Gastrocnemius medialis (tissue), 4 donors: ENCODE measurements around the gene RPS25. TPM values are rescaled to one million over a fixed set of nuclear protein-coding genes. Genes with fewer than 3 reads are reported as not detected.

Experiments
- ATAC-seq, 2 donors: fragments of 150-250 bp; one replicate each; pipeline ENCODE4 v1.9.1; 2016
- DNase-seq, 2 donors: peaks; one replicate each; pipeline ENCODE4 v3.0.0-alpha.2; 2019
- H3K27ac ChIP-seq, 4 donors: fragments of 200-600 bp; sonication (generic); 1 replicate in 1 of 4; 2 replicates in 3 of 4; pipeline ENCODE4 v1.5.1; 2016 to 2018; ENCODE audit warnings: mild to moderate bottlenecking in 2 of 4, moderate library complexity in 1 of 4
- H3K27me3 ChIP-seq, 3 donors: fragments of 200-600 bp; sonication (generic) in 2 of 3; 1 replicate in 1 of 3; 2 replicates in 2 of 3; pipeline versions ENCODE4 v1.5.1 to v1.6.0; 2016 to 2019; ENCODE audit warnings: mild to moderate bottlenecking in 1 of 3, moderate library complexity in 1 of 3
- H3K36me3 ChIP-seq, 2 donors: fragments of 200-600 bp; sonication (generic) in 1 of 2; one replicate each; pipeline ENCODE4 v1.5.1; 2017 to 2018
- H3K4me1 ChIP-seq, 2 donors: fragments of 200-600 bp; sonication (generic) in 1 of 2; one replicate each; pipeline ENCODE4 v1.5.1; 2016 to 2017; ENCODE audit warnings: mild to moderate bottlenecking in 2 of 2
- H3K4me3 ChIP-seq, 4 donors: fragments of 200-600 bp; sonication (generic) in 3 of 4; 1 replicate in 1 of 4; 2 replicates in 3 of 4; pipeline ENCODE4 v1.5.1; 2016 to 2019; ENCODE audit warnings: mild to moderate bottlenecking in 2 of 4
- H3K9me3 ChIP-seq, 3 donors: fragments of 200-600 bp; sonication (generic) in 2 of 3; 1 replicate in 1 of 3; 2 replicates in 2 of 3; pipeline ENCODE4 v1.5.1; 2016 to 2019
- CTCF ChIP-seq, 5 experiments: fragments of 450-650 bp in 3 of 5; fragments of 200-600 bp in 2 of 5; sonication (generic) in 2 of 5; IDR thresholded peaks in 4 of 5; conservative IDR thresholded peaks in 1 of 5; 1 replicate in 4 of 5; 2 replicates in 1 of 5; pipeline ENCODE4 v1.5.1; 2016 to 2019; ENCODE audit warnings: antibody characterized with exemption in 5 of 5, mild to moderate bottlenecking in 3 of 5, moderate library complexity in 3 of 5
- POLR2A ChIP-seq, 2 donors: fragments of 450-650 bp; IDR thresholded peaks; one replicate each; pipeline ENCODE4 v1.6.1; 2017; ENCODE audit warnings: antibody characterized with exemption in 2 of 2, mild to moderate bottlenecking in 2 of 2, moderate library complexity in 2 of 2
- in situ Hi-C, 4 donors: fragments of 200-750 bp; cut with MboI; loops; one replicate each; pipeline versions ENCODE4 v1.15.0 to v1.8.0; 2017; ENCODE audit warnings: low sequenced_read_pairs in 4 of 4
- intact Hi-C: fragments of 100-400 bp; cut with DNase I; formaldehyde crosslinking; loops from one replicate; pipeline ENCODE4 v1.15.1; 2023; ENCODE audit warnings: low total_unique reads
- total RNA-seq, 4 donors: library from RNA; depleted of rRNA; stranded (reverse); fragments of >200 nt; gene quantifications; one replicate each; pipeline versions ENCODE4 v1.1.0 to v1.2.3, GENCODE V29; 2016

RPS25 gene
- total RNA-seq, 4 donors from 2014 or later: 1,700 to 2,567 (median 1,849) TPM

GRCh38 chr11:119029069-119029339 is 10.9 kb upstream of the RPS25 start:
- no peaks in the 10 kb centered on the region for H3K27me3 ChIP-seq
- H3K4me3 ChIP-seq: peak overlapping the region; percentile 33 to 94 (median 87)
- H3K4me1 ChIP-seq: peaks cover 63 to 64% of the 10 kb centered on the region in 2 donors
- TF ChIP-seq POLR2A (IDR thresholded peaks at IDR 0.05) (no peak), CTCF (IDR thresholded peaks at IDR 0.05 in 4 of 5, conservative IDR thresholded peaks at IDR 0.05 in 1 of 5) (no peak)
- in situ Hi-C loops (no loop called here), intact Hi-C loops (no loop called here)
- peaks cover 0 to 17% of the 10 kb centered on the region in 2 donors for H3K36me3 ChIP-seq
- H3K27ac ChIP-seq: peak overlapping the region; percentile 92 to 98 (median 94)
- H3K9me3 ChIP-seq: no peaks in the 10 kb centered on the region
- DNase-seq (no peak), ATAC-seq (no peak)

- peak overlapping the region; percentile 92 to 98 (median 94) for H3K27ac ChIP-seq
- intact Hi-C loops (no loop called here), in situ Hi-C loops (no loop called here)
- TF ChIP-seq POLR2A (IDR thresholded peaks at IDR 0.05): no peak
- no peak for TF ChIP-seq CTCF (IDR thresholded peaks at IDR 0.05 in 4 of 5, conservative IDR thresholded peaks at IDR 0.05 in 1 of 5)
- H3K36me3 ChIP-seq: peaks cover 0 to 22% of the 10 kb centered on the region in 2 donors
- peaks cover 68% of the 10 kb centered on the region in 2 donors for H3K4me1 ChIP-seq
- ATAC-seq: no peak
- H3K9me3 ChIP-seq: no peaks in the 10 kb centered on the region
- peak overlapping the region in 3 of 4 donors; percentile 33 to 91 (median 83) for H3K4me3 ChIP-seq
- peak in 1 of 2 donors; percentile 27 for DNase-seq
- no peaks in the 10 kb centered on the region for H3K27me3 ChIP-seq
Measured at GRCh38 chr11:119028346-119029068, 10.4 kb upstream of the RPS25 start.

- DNase-seq (peak; percentile 66 to 84), ATAC-seq (peak; percentile 69)
- Histone ChIP-seq H3K9me3 (no peaks in the 10 kb centered on the region), H3K27me3 (no peaks in the 10 kb centered on the region), H3K4me3 (no peak overlapping the region), H3K27ac (peak overlapping the region; percentile 92 to 98 (median 94)), H3K4me1 (peaks cover 73 to 75% of the 10 kb centered on the region in 2 donors), H3K36me3 (peaks cover 0 to 27% of the 10 kb centered on the region in 2 donors)
- in situ Hi-C loops (no loop called here), intact Hi-C loops (no loop called here)
- TF ChIP-seq CTCF (IDR thresholded peaks at IDR 0.05 in 4 of 5, conservative IDR thresholded peaks at IDR 0.05 in 1 of 5) (no peak), POLR2A (IDR thresholded peaks at IDR 0.05) (peak; percentile 21 to 33)
Measured at GRCh38 chr11:119027561-119028345, 9.6 kb upstream of the RPS25 start.

GRCh38 chr11:119026970-119027369 is 8.8 kb upstream of the RPS25 start:
- ATAC-seq: no peak
- Histone ChIP-seq H3K9me3 (no peaks in the 10 kb centered on the region), H3K4me3 (no peak overlapping the region), H3K4me1 (peaks cover 73 to 75% of the 10 kb centered on the region in 2 donors), H3K27ac (peak overlapping the region; percentile 92 to 98 (median 94)), H3K36me3 (peaks cover 0 to 34% of the 10 kb centered on the region in 2 donors), H3K27me3 (no peaks in the 10 kb centered on the region)
- TF ChIP-seq CTCF (IDR thresholded peaks at IDR 0.05 in 4 of 5, conservative IDR thresholded peaks at IDR 0.05 in 1 of 5) (no peak), POLR2A (IDR thresholded peaks at IDR 0.05) (no peak)
- no peak for DNase-seq
- in situ Hi-C loops: no loop called here
- intact Hi-C loops: no loop called here
